ENCODE measurements around the gene STAT6.

The STAT6 gene

DNA sequence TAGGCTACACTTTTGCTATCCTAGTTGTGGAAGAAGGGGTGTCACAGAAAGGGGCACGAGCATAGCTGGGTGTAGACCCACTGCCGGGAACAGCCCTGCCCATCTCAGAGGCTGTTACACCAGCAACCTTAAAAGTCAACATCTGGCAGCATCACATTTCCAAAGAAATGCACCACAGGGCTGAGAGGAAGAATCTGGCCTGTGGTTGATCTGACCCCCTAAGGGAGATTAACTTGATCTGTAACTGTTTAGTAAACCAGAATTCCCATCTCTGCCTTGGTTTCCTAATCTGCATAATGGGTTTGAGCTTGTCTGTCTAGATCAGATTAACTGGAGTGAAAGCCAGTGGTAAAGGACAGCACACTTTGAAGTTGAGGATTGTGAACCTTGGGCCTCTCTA lies 34.9 kb upstream of the STAT6 start:
- peaks cover 4 to 83% (median 63%) of the 10 kb centered on the region in 5 donors for H3K36me3 ChIP-seq (ENCODE audit: control insufficient read depth in 5 of 5, insufficient read depth in 5 of 5, low read length in 5 of 5)
- no peaks in the 10 kb centered on the region for H3K27me3 ChIP-seq (ENCODE audit: control insufficient read depth in 5 of 5, insufficient read depth in 4 of 5, low read length in 5 of 5)
- no peaks in the 10 kb centered on the region for H3K9me3 ChIP-seq (ENCODE audit: control insufficient read depth in 5 of 5, low read length in 5 of 5)
- H3K4me1 ChIP-seq (ENCODE audit: control insufficient read depth in 5 of 5, insufficient read depth in 5 of 5, low read length in 5 of 5), result peaks cover 42 to 99% (median 91%) of the 10 kb centered on the region in 5 donors
- H3K4me3 ChIP-seq (ENCODE audit: low read depth in 1 of 5, low read length in 5 of 5), result no peak overlapping the region
- peak overlapping the region; percentile 93 for H3K27ac ChIP-seq (ENCODE audit: low read depth, low read length)
- peak overlapping the region in 3 of 5 donors; percentile 1 to 65 (median 21) for H3K9ac ChIP-seq (ENCODE audit: low read length in 5 of 5)

- Histone ChIP-seq H3K27me3 (ENCODE audit: control insufficient read depth in 5 of 5, insufficient read depth in 4 of 5, low read length in 5 of 5) (no peaks in the 10 kb centered on the region), H3K4me1 (ENCODE audit: control insufficient read depth in 5 of 5, insufficient read depth in 5 of 5, low read length in 5 of 5) (peaks cover 37 to 97% (median 91%) of the 10 kb centered on the region in 5 donors), H3K9me3 (ENCODE audit: control insufficient read depth in 5 of 5, low read length in 5 of 5) (no peaks in the 10 kb centered on the region), H3K4me3 (ENCODE audit: low read depth in 1 of 5, low read length in 5 of 5) (peak overlapping the region in 1 of 5 donors; percentile 28), H3K36me3 (ENCODE audit: control insufficient read depth in 5 of 5, insufficient read depth in 5 of 5, low read length in 5 of 5) (peaks cover 4 to 81% (median 67%) of the 10 kb centered on the region in 5 donors), H3K9ac (ENCODE audit: low read length in 5 of 5) (peak overlapping the region in 1 of 5 donors; percentile 21), H3K27ac (ENCODE audit: low read depth, low read length) (peak overlapping the region; percentile 93)
Observed at GRCh38 chr12:57145460-57146059, 34.4 kb upstream of the STAT6 start.

GRCh38 chr12:57143454-57143853 lies 32.3 kb upstream of the STAT6 start:
- no peaks in the 10 kb centered on the region for H3K27me3 ChIP-seq (ENCODE audit: control insufficient read depth in 5 of 5, insufficient read depth in 4 of 5, low read length in 5 of 5)
- H3K4me3 ChIP-seq (ENCODE audit: low read depth in 1 of 5, low read length in 5 of 5), result no peak overlapping the region
- peaks cover 26 to 95% (median 91%) of the 10 kb centered on the region in 5 donors for H3K4me1 ChIP-seq (ENCODE audit: control insufficient read depth in 5 of 5, insufficient read depth in 5 of 5, low read length in 5 of 5)
- peaks cover 4 to 95% (median 78%) of the 10 kb centered on the region in 5 donors for H3K36me3 ChIP-seq (ENCODE audit: control insufficient read depth in 5 of 5, insufficient read depth in 5 of 5, low read length in 5 of 5)
- peak overlapping the region in 1 of 5 donors; percentile 45 for H3K9ac ChIP-seq (ENCODE audit: low read length in 5 of 5)
- no peaks in the 10 kb centered on the region for H3K9me3 ChIP-seq (ENCODE audit: control insufficient read depth in 5 of 5, low read length in 5 of 5)
- peak overlapping the region; percentile 93 for H3K27ac ChIP-seq (ENCODE audit: low read depth, low read length)

DNA sequence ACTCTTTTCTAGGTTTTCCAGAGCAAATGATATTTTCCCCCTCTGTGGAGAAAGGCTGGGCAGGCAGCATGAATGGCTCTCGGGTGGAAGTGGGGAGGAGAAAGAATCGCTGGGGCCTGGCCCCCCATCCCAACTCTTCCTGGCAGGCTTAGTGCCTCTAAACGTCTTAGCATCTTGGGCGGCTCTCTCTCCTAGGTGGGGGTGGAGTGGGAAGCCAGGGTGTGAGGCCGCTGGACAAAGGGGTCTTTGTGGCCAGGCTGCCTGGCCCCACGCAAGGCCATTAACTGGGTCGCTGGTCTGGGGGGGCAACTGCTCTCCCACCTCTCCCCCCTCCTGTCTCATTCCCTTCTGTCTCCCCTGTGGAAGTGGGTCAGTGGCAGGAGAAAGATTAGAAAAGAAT lies 31.6 kb upstream of the STAT6 start:
- Histone ChIP-seq H3K9ac (ENCODE audit: low read length in 5 of 5) (peak overlapping the region in 2 of 5 donors; percentile 33 to 67), H3K27me3 (ENCODE audit: control insufficient read depth in 5 of 5, insufficient read depth in 4 of 5, low read length in 5 of 5) (no peaks in the 10 kb centered on the region), H3K27ac (ENCODE audit: low read depth, low read length) (peak overlapping the region; percentile 93), H3K4me1 (ENCODE audit: control insufficient read depth in 5 of 5, insufficient read depth in 5 of 5, low read length in 5 of 5) (peaks cover 25 to 95% (median 91%) of the 10 kb centered on the region in 5 donors), H3K36me3 (ENCODE audit: control insufficient read depth in 5 of 5, insufficient read depth in 5 of 5, low read length in 5 of 5) (peaks cover 4 to 88% (median 77%) of the 10 kb centered on the region in 5 donors), H3K9me3 (ENCODE audit: control insufficient read depth in 5 of 5, low read length in 5 of 5) (no peaks in the 10 kb centered on the region), H3K4me3 (ENCODE audit: low read depth in 1 of 5, low read length in 5 of 5) (no peak overlapping the region)

DNA sequence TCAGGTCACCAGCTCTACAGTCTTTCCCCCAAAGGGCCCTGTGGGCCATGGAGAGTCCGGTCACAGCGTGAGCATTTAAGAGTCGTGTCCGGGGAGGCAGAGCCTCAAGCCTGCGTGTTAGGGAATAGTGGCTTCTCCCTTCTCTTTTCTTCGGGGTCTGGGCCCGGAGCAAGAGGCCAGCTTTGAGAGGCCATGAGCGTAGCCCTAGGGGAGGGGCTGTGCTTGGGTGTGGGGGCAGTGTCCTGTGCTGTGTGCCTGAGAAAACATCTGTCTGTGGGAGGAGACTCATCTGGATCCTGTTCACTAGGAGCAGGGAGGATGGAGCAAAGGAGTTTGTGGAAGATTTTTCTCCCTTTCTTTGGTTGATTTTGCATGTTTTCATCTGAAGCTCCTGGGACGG lies 31.0 kb upstream of the STAT6 start:
- peak overlapping the region; percentile 93 for H3K27ac ChIP-seq (ENCODE audit: low read depth, low read length)
- H3K9ac ChIP-seq (ENCODE audit: low read length in 5 of 5), result peak overlapping the region in 3 of 5 donors; percentile 40 to 67 (median 50)
- no peaks in the 10 kb centered on the region for H3K9me3 ChIP-seq (ENCODE audit: control insufficient read depth in 5 of 5, low read length in 5 of 5)
- H3K4me1 ChIP-seq (ENCODE audit: control insufficient read depth in 5 of 5, insufficient read depth in 5 of 5, low read length in 5 of 5), result peaks cover 21 to 95% (median 91%) of the 10 kb centered on the region in 5 donors
- no peak overlapping the region for H3K4me3 ChIP-seq (ENCODE audit: low read depth in 1 of 5, low read length in 5 of 5)
- peaks cover 4 to 82% (median 72%) of the 10 kb centered on the region in 5 donors for H3K36me3 ChIP-seq (ENCODE audit: control insufficient read depth in 5 of 5, insufficient read depth in 5 of 5, low read length in 5 of 5)
- no peaks in the 10 kb centered on the region for H3K27me3 ChIP-seq (ENCODE audit: control insufficient read depth in 5 of 5, insufficient read depth in 4 of 5, low read length in 5 of 5)

DNA sequence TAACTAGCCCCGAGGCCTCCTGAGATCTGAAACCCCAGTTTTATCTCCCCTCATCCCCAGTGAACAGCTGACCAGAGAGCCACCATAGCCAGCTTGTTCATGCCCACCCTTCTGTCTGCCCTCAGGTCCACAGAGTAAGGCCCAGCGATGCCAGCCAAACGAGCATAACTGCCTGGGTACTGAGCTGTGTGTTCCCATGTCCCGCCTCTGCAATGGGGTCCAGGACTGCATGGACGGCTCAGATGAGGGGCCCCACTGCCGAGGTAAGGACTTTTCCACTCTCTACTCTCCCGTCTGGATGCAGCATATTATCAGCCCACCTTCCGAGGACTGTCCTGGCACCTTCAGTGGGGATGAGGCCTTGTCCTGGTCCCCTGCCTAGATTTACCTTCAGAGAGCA lies 30.1 kb upstream of the STAT6 start:
- H3K9ac ChIP-seq (ENCODE audit: low read length in 5 of 5), result peak overlapping the region in 4 of 5 donors; percentile 32 to 67 (median 45)
- H3K4me1 ChIP-seq (ENCODE audit: control insufficient read depth in 5 of 5, insufficient read depth in 5 of 5, low read length in 5 of 5), result peaks cover 18 to 93% (median 91%) of the 10 kb centered on the region in 5 donors
- peak overlapping the region; percentile 93 for H3K27ac ChIP-seq (ENCODE audit: low read depth, low read length)
- no peaks in the 10 kb centered on the region for H3K27me3 ChIP-seq (ENCODE audit: control insufficient read depth in 5 of 5, insufficient read depth in 4 of 5, low read length in 5 of 5)
- no peak overlapping the region for H3K4me3 ChIP-seq (ENCODE audit: low read depth in 1 of 5, low read length in 5 of 5)
- peaks cover 4 to 73% (median 64%) of the 10 kb centered on the region in 5 donors for H3K36me3 ChIP-seq (ENCODE audit: control insufficient read depth in 5 of 5, insufficient read depth in 5 of 5, low read length in 5 of 5)
- no peaks in the 10 kb centered on the region for H3K9me3 ChIP-seq (ENCODE audit: control insufficient read depth in 5 of 5, low read length in 5 of 5)

GRCh38 chr12:57139796-57140649 lies 28.9 kb upstream of the STAT6 start:
- H3K9ac ChIP-seq (ENCODE audit: low read length in 5 of 5), result peak overlapping the region in 2 of 5 donors; percentile 26 to 76
- H3K4me1 ChIP-seq (ENCODE audit: control insufficient read depth in 5 of 5, insufficient read depth in 5 of 5, low read length in 5 of 5), result peaks cover 18 to 93% (median 91%) of the 10 kb centered on the region in 5 donors
- H3K36me3 ChIP-seq (ENCODE audit: control insufficient read depth in 5 of 5, insufficient read depth in 5 of 5, low read length in 5 of 5), result peaks cover 4 to 61% (median 52%) of the 10 kb centered on the region in 5 donors
- no peak overlapping the region for H3K4me3 ChIP-seq (ENCODE audit: low read depth in 1 of 5, low read length in 5 of 5)
- no peaks in the 10 kb centered on the region for H3K9me3 ChIP-seq (ENCODE audit: control insufficient read depth in 5 of 5, low read length in 5 of 5)
- H3K27me3 ChIP-seq (ENCODE audit: control insufficient read depth in 5 of 5, insufficient read depth in 4 of 5, low read length in 5 of 5), result no peaks in the 10 kb centered on the region
- H3K27ac ChIP-seq (ENCODE audit: low read depth, low read length), result peak overlapping the region; percentile 93

DNA sequence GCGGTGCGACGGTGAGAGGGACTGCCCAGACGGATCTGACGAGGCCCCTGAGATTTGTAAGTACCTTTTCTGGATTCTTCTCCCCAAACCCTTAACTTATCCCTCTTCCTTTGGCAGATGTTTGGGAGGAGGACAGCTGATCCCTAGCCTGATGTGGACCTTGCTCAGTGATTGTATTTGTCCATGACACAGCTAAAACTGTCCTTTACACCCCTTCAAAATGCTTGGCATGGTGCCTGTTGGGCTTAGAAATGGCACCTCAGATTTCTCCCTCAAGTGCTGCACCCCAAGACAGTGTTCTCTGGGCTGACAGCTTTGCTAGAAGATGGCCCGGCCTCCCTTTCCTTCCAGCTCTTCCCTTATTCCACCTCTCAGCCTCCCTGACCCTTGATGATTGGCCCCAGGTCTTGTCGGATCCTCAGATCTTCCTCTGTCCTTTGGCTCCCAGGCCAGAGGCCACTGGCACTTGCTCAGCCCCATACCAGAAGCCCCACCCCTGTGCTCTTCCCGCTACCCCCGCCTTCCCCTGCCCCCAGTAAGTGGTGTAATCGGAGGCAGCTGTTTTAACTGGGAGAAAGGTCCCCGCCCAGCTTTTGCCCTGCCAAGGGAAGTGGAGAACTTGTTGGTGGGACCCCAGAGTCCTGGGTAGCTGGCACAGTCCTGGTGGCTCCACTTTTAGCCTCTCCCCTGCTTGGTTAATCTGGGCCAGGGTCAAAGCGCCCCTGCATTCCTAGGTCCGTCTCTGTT lies 27.5 kb upstream of the STAT6 start:
- Histone ChIP-seq H3K27ac (ENCODE audit: low read depth, low read length) (peak overlapping the region; percentile 93), H3K9ac (ENCODE audit: low read length in 5 of 5) (peak overlapping the region in 4 of 5 donors; percentile 50 to 82 (median 66)), H3K27me3 (ENCODE audit: control insufficient read depth in 5 of 5, insufficient read depth in 4 of 5, low read length in 5 of 5) (no peaks in the 10 kb centered on the region), H3K36me3 (ENCODE audit: control insufficient read depth in 5 of 5, insufficient read depth in 5 of 5, low read length in 5 of 5) (peaks cover 0 to 47% (median 39%) of the 10 kb centered on the region in 5 donors), H3K4me3 (ENCODE audit: low read depth in 1 of 5, low read length in 5 of 5) (peak overlapping the region in 2 of 5 donors; percentile 3 to 45), H3K4me1 (ENCODE audit: control insufficient read depth in 5 of 5, insufficient read depth in 5 of 5, low read length in 5 of 5) (peaks cover 19 to 99% (median 92%) of the 10 kb centered on the region in 5 donors), H3K9me3 (ENCODE audit: control insufficient read depth in 5 of 5, low read length in 5 of 5) (no peaks in the 10 kb centered on the region)

DNA sequence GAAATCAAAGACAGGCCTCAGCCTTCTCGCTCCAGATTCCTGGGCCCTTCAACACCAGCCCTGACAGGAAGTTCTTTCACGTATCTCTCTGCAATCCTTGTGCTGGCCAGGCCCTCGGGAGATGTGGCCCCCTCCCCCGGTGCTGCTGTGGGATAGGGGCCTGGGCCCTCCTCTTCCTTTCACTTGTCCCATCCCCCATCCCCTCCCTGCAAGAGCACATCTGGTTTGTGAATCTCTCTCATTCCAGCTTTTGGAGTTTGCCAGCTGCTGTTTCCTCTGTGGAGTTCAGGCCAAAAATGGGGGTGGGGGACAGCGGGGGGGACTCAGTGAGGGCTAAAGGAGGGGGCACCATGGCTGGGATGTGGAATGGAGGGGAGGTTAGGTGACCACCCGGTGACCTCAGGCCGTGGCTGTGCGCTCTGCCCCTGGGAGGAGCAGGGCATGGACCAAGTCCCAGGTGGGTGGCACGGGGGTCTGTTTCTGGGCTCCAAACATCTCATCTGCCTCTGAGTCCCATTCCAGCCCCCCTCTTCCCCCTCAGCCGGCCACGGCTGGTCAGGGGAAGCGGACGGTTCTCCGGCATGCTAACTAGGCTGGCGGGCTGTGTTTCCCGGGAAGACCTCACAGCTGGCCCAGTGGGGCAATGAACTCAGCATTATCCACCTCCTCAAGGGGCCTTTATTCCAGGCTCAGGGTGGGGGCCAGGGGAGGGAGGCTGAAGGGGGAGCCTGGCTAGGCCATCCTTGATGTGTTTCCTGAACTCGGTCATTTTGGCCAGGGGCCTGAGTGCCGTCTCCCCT lies 24.6 kb upstream of the STAT6 start:
- no peaks in the 10 kb centered on the region for H3K27me3 ChIP-seq (ENCODE audit: control insufficient read depth in 5 of 5, insufficient read depth in 4 of 5, low read length in 5 of 5)
- H3K27ac ChIP-seq (ENCODE audit: low read depth, low read length), result peak overlapping the region; percentile 99
- H3K4me1 ChIP-seq (ENCODE audit: control insufficient read depth in 5 of 5, insufficient read depth in 5 of 5, low read length in 5 of 5), result peaks cover 32 to 99% (median 92%) of the 10 kb centered on the region in 5 donors
- H3K36me3 ChIP-seq (ENCODE audit: control insufficient read depth in 5 of 5, insufficient read depth in 5 of 5, low read length in 5 of 5), result peaks cover 0 to 19% (median 12%) of the 10 kb centered on the region in 5 donors
- H3K9me3 ChIP-seq (ENCODE audit: control insufficient read depth in 5 of 5, low read length in 5 of 5), result no peaks in the 10 kb centered on the region
- H3K9ac ChIP-seq (ENCODE audit: low read length in 5 of 5), result peak overlapping the region; percentile 16 to 82 (median 76)
- peak overlapping the region in 4 of 5 donors; percentile 18 to 50 (median 32) for H3K4me3 ChIP-seq (ENCODE audit: low read depth in 1 of 5, low read length in 5 of 5)
